H1 (cell line): Measurements from ENCODE around the gene FAM216A. TPM values are rescaled to one million over a fixed set of nuclear protein-coding genes. Genes with fewer than 3 reads are reported as not detected.
"Not testable (repeated sequence)": the region's sequence is repeated elsewhere in the genome, so short reads cannot be mapped to it uniquely, and the experiment has no call there.

ENCODE experiments used
- CTCF ChIA-PET: fragments of 300-600 bp; sonication (Branson Sonifier 250); formaldehyde crosslinking; loops from one replicate; lab custom pipeline; 2021; ENCODE audit not compliant: partially characterized antibody; lab: Charles Lee
- POLR2A ChIA-PET: fragments of 300-600 bp; sonication (Branson Sonifier 250); formaldehyde crosslinking; loops from one replicate; lab custom pipeline; 2021; ENCODE audit warnings: inconsistent platforms; ENCODE audit not compliant: partially characterized antibody; lab: Charles Lee
- DNase-seq, 2 experiments: peaks; one replicate each; pipeline versions ENCODE4 v3.0.0 to v3.0.0-alpha.2; 2010 to 2022; ENCODE audit warnings: low spot score in 2 of 2, low read depth in 1 of 2, mixed read lengths in 1 of 2
- FAIRE-seq: peaks from 2 replicates; lab custom pipeline; 2011; peaks lifted over from hg19 to GRCh38; lab: Jason Lieb, UNC
- H2AFZ ChIP-seq: 2 replicates; pipeline ENCODE4 v1.8.1; 2012; ENCODE audit warnings: low read length, inconsistent platforms
- H2AK5ac ChIP-seq: 2 replicates; pipeline ENCODE4 v1.6.1; 2013; ENCODE audit warnings: low read depth, low read length
- H2BK120ac ChIP-seq: replicated peaks from 2 replicates; pipeline ENCODE3; 2013; ENCODE audit warnings: low read depth, low read length, inconsistent platforms
- H2BK12ac ChIP-seq: 2 replicates; pipeline ENCODE4 v1.6.1; 2013; ENCODE audit warnings: low read depth, low read length
- H2BK15ac ChIP-seq: 2 replicates; pipeline ENCODE4 v1.6.1; 2013; ENCODE audit warnings: low read length
- H2BK20ac ChIP-seq: 2 replicates; pipeline ENCODE4 v1.6.1; 2013; ENCODE audit warnings: low read length
- H2BK5ac ChIP-seq: 2 replicates; pipeline ENCODE4 v1.6.1; 2013; ENCODE audit warnings: low read depth, low read length
- H3K14ac ChIP-seq: 2 replicates; pipeline ENCODE4 v1.6.1; 2013; ENCODE audit warnings: inconsistent platforms; ENCODE audit not compliant: insufficient read length
- H3K18ac ChIP-seq: 2 replicates; pipeline ENCODE4 v1.6.1; 2013; ENCODE audit warnings: low read length; ENCODE audit errors: extremely low read depth
- H3K23ac ChIP-seq: 2 replicates; pipeline ENCODE4 v1.6.1; 2013; ENCODE audit warnings: inconsistent platforms; ENCODE audit not compliant: insufficient read length
- H3K23me2 ChIP-seq: 2 replicates; pipeline ENCODE4 v1.6.1; 2013; ENCODE audit warnings: low read depth, low read length
- H3K27ac ChIP-seq: 2 replicates; pipeline ENCODE4 v1.6.1; 2011; ENCODE audit warnings: low read depth, low read length, inconsistent platforms
- H3K27me3 ChIP-seq, 4 experiments: replicated peaks in 1 of 4; 1 replicate in 1 of 4; 2 replicates in 3 of 4; pipeline versions ENCODE4 v1.6.1 to v1.8.1; 2011 to 2013; ENCODE audit warnings: low read length in 3 of 4, mild to moderate bottlenecking in 3 of 4, inconsistent platforms in 2 of 4, mixed read lengths in 2 of 4, moderate library complexity in 1 of 4; ENCODE audit not compliant: control insufficient read depth in 3 of 4, insufficient read depth in 3 of 4; ENCODE audit errors: extremely low read depth in 1 of 4
- H3K36me3 ChIP-seq, 4 experiments: 2 replicates each; pipeline versions ENCODE4 v1.6.1 to v1.8.1; 2011 to 2013; ENCODE audit warnings: mild to moderate bottlenecking in 4 of 4, low read length in 3 of 4, moderate library complexity in 2 of 4, control low read depth in 1 of 4, inconsistent platforms in 1 of 4; ENCODE audit not compliant: insufficient read depth in 4 of 4, control insufficient read depth in 2 of 4
- H3K4ac ChIP-seq: replicated peaks from 2 replicates; pipeline ENCODE3; 2013; ENCODE audit warnings: low read length, low read depth, mixed read lengths, inconsistent platforms; ENCODE audit not compliant: insufficient read length
- H3K4me1 ChIP-seq, 4 experiments: replicated peaks in 1 of 4; 1 replicate in 1 of 4; 2 replicates in 3 of 4; pipeline versions ENCODE4 v1.6.1 to v1.8.1; 2011 to 2013; ENCODE audit warnings: low read length in 3 of 4, inconsistent platforms in 2 of 4, mixed read lengths in 1 of 4; ENCODE audit not compliant: insufficient read depth in 4 of 4, control insufficient read depth in 3 of 4
- H3K4me2 ChIP-seq, 2 experiments: 2 replicates each; pipeline versions ENCODE4 v1.6.1 to v1.8.1; 2011 to 2013; ENCODE audit warnings: low read depth in 2 of 2, low read length in 2 of 2, control low read depth in 1 of 2, inconsistent platforms in 1 of 2, mild to moderate bottlenecking in 1 of 2; ENCODE audit not compliant: insufficient read depth in 1 of 2
- H3K4me3 ChIP-seq, 4 experiments: fragments of 200-600, 300-600 bp in 1 of 4; sonication (generic), shearing (Covaris generic), sonication (Bioruptor Twin) in 1 of 4; 2 replicates each; pipeline versions ENCODE4 v1.5.1 to v1.8.1; 2011 to 2016; ENCODE audit warnings: low read length in 4 of 4, low read depth in 3 of 4, control low read depth in 2 of 4, inconsistent platforms in 2 of 4, mild to moderate bottlenecking in 2 of 4, mixed read lengths in 1 of 4, moderate library complexity in 1 of 4; ENCODE audit not compliant: insufficient read depth in 2 of 4; ENCODE audit errors: extremely low read depth in 1 of 4
- H3K56ac ChIP-seq: replicated peaks from 2 replicates; pipeline ENCODE3; 2013; ENCODE audit warnings: low read depth, mild to moderate bottlenecking, mixed read lengths, low read length, inconsistent platforms; ENCODE audit not compliant: insufficient read length
- H3K79me1 ChIP-seq: 2 replicates; pipeline ENCODE4 v1.6.1; 2013; ENCODE audit warnings: low read depth, low read length, control low read depth
- H3K79me2 ChIP-seq, 2 experiments: 2 replicates each; pipeline versions ENCODE4 v1.6.1 to v1.8.1; 2012 to 2013; ENCODE audit warnings: low read length in 2 of 2, mild to moderate bottlenecking in 2 of 2, inconsistent platforms in 1 of 2; ENCODE audit not compliant: insufficient read depth in 2 of 2, control insufficient read depth in 1 of 2
- H3K9ac ChIP-seq, 4 experiments: replicated peaks in 1 of 4; 1 replicate in 1 of 4; 2 replicates in 3 of 4; pipeline versions ENCODE4 v1.6.1 to v1.8.1; 2011 to 2013; ENCODE audit warnings: low read depth in 3 of 4, low read length in 3 of 4, control low read depth in 2 of 4, mild to moderate bottlenecking in 2 of 4, moderate library complexity in 2 of 4, inconsistent platforms in 1 of 4; ENCODE audit errors: extremely low read depth in 1 of 4
- H3K9me3 ChIP-seq, 2 experiments: 2 replicates each; pipeline versions ENCODE4 v1.6.1 to v1.8.1; 2012 to 2013; ENCODE audit warnings: mild to moderate bottlenecking in 2 of 2, moderate library complexity in 2 of 2, control low read depth in 1 of 2, inconsistent platforms in 1 of 2, low read depth in 1 of 2, low read length in 1 of 2, mixed read lengths in 1 of 2; ENCODE audit not compliant: insufficient read depth in 2 of 2
- H4K20me1 ChIP-seq, 2 experiments: replicated peaks in 1 of 2; 2 replicates each; pipeline versions ENCODE3 to v1.8.1; 2011 to 2013; ENCODE audit warnings: inconsistent platforms in 2 of 2, low read length in 2 of 2, mild to moderate bottlenecking in 1 of 2; ENCODE audit not compliant: insufficient read depth in 2 of 2, control insufficient read depth in 1 of 2
- H4K5ac ChIP-seq: 2 replicates; pipeline ENCODE4 v1.6.1; 2013; ENCODE audit warnings: low read length, low read depth, mixed read lengths, inconsistent platforms; ENCODE audit not compliant: insufficient read length
- H4K8ac ChIP-seq: 2 replicates; pipeline ENCODE4 v1.8.0; 2013; ENCODE audit warnings: mild to moderate bottlenecking, moderate library complexity, low read length, inconsistent platforms; ENCODE audit not compliant: insufficient read depth; ENCODE audit errors: extremely low read depth
- H4K91ac ChIP-seq: replicated peaks from 2 replicates; pipeline ENCODE3; 2013; ENCODE audit warnings: low read length, mixed read lengths, inconsistent platforms; ENCODE audit not compliant: insufficient read length
- SP2 ChIP-seq: IDR thresholded peaks from 2 replicates; pipeline ENCODE4 v1.6.1; 2012; ENCODE audit warnings: mild to moderate bottlenecking, low read length, inconsistent platforms
- SUZ12 ChIP-seq: fragments of 200-600 bp; sonication (generic); IDR thresholded peaks from 2 replicates; pipeline ENCODE4 v1.6.1; 2012; ENCODE audit warnings: mild to moderate bottlenecking, inconsistent platforms, low read length, moderate library complexity, mixed read lengths
- WGBS, 2 experiments: shearing (Covaris generic) in 1 of 2; methylation state at CpG; one replicate each; pipeline versions ENCODE4 v1.1.6 to v1.1.7; 2013 to 2015; ENCODE audit warnings: low lambda C conversion rate in 2 of 2, mixed read lengths in 2 of 2, inconsistent platforms in 1 of 2, low coverage in 1 of 2, missing lambda C conversion rate in 1 of 2; ENCODE audit not compliant: insufficient replicate concordance in 2 of 2, insufficient coverage in 1 of 2, insufficient read length in 1 of 2; ENCODE audit errors: extremely low coverage in 1 of 2, missing lambda C conversion rate in 1 of 2; 5-methylcytosine and 5-hydroxymethylcytosine counted together
- polyA plus RNA-seq, 7 experiments: library from polyadenylated mRNA; depleted of rRNA in 3 of 7; stranded (reverse) in 5 of 7; unstranded in 2 of 7; fragments of >200 nt in 5 of 7; fragments of 200-250 nt in 2 of 7; gene quantifications; 1 replicate in 5 of 7; 2 replicates in 1 of 7; 4 replicates in 1 of 7; pipeline versions ENCODE4 v1.2.1 to v1.2.3, GENCODE V29; 2011 to 2013; ENCODE audit warnings: missing spikeins in 2 of 7, mixed read lengths in 2 of 7
- total RNA-seq: library from RNA; stranded (reverse); fragmentation: NEBNext Ultra II Directional; extraction: Animal tissue kit (Norgen Biotek cat#: 25700); gene quantifications from 2 replicates; pipeline ENCODE4 v1.2.1, GENCODE V29; 2021
- TF ChIP-seq, protein P1 (sequence below): IDR thresholded peaks from 2 replicates; pipeline ENCODE4 v1.6.1; 2012; ENCODE audit warnings: low read length, inconsistent platforms

Gene FAM216A
- total and polyA plus RNA-seq, 2 of the 8 experiments (the other 6 are each of a cell fraction or from before 2014, with no cell fraction given), result 19.8 to 24.6 TPM

GRCh38 chr12:110465024-110465423 is 3.6 kb upstream of the FAM216A start (continued):
- TF ChIP-seq SP2 (no peak), SUZ12 (no peak)
- TF ChIP-seq, protein P1, sequence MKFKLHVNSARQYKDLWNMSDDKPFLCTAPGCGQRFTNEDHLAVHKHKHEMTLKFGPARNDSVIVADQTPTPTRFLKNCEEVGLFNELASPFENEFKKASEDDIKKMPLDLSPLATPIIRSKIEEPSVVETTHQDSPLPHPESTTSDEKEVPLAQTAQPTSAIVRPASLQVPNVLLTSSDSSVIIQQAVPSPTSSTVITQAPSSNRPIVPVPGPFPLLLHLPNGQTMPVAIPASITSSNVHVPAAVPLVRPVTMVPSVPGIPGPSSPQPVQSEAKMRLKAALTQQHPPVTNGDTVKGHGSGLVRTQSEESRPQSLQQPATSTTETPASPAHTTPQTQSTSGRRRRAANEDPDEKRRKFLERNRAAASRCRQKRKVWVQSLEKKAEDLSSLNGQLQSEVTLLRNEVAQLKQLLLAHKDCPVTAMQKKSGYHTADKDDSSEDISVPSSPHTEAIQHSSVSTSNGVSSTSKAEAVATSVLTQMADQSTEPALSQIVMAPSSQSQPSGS, result no peak

- H2AFZ ChIP-seq, H2BK12ac ChIP-seq, H3K14ac ChIP-seq, H4K5ac ChIP-seq, H3K4me1 ChIP-seq, H2BK120ac ChIP-seq, H3K56ac ChIP-seq, H3K4ac ChIP-seq, H2BK5ac ChIP-seq, H3K23ac ChIP-seq, H3K27me3 ChIP-seq, H4K8ac ChIP-seq, H2BK20ac ChIP-seq, H3K79me1 ChIP-seq, H3K23me2 ChIP-seq, H2AK5ac ChIP-seq, FAIRE-seq, H3K18ac ChIP-seq, H4K91ac ChIP-seq, H3K27ac ChIP-seq, H3K9me3 ChIP-seq, DNase-seq, H3K4me2 ChIP-seq, H2BK15ac ChIP-seq, H3K9ac ChIP-seq, H3K4me3 ChIP-seq, H4K20me1 ChIP-seq: not testable (repeated sequence)
- H3K36me3 ChIP-seq, result peaks cover 5 to 16% (median 14%) of the 10 kb centered on the region in 4 experiments
- 97% methylated on average over 11 of the region's 11 CpGs; no CpG with 5 or more reads in 1 of the 2 experiments for WGBS, 2 experiments
- peaks cover 0 to 33% of the 10 kb centered on the region in 2 experiments; a peak in 3 of 4 replicates for H3K79me2 ChIP-seq
- ChIA-PET CTCF (interaction anchor here (0.8 to 8.1 kb wide), 3 partner anchors 14 to 136 kb away, joined by 3 to 67 read pairs (median 3); partner anchors contain the start of gene ARPC3), POLR2A (interaction anchor here (0.6 to 4.2 kb wide), 4 partner anchors 15 to 64 kb away, joined by 3 to 57 read pairs (median 4); partner anchors contain the start of gene ARPC3)
Observed at GRCh38 chr12:110465765-110466164, 2.9 kb upstream of the FAM216A start.
